GM18499 (cell line): ENCODE measurements around the gene MEX3C.
A peak's percentile ranks its signal among the peaks of the same experiment; 100 is the strongest.

Experiments
- ATAC-seq: cut with Tn5 transposase; IDR thresholded peaks from one replicate; pipeline ENCODE4 v1.9.1; 2021; ENCODE audit warnings: moderate number of reproducible peaks; ENCODE audit not compliant: insufficient read depth, unreplicated experiment

MEX3C gene

GRCh38 chr18:51157215-51157614 is 40.3 kb downstream of the MEX3C start:
- no peak for ATAC-seq

- no peak for ATAC-seq
These were observed 42.9 kb downstream of the MEX3C start for GRCh38 chr18:51154431-51155063.

- ATAC-seq: peak; percentile 69
These were observed 43.7 kb downstream of the MEX3C start for GRCh38 chr18:51153659-51154371.

GRCh38 chr18:51151568-51152511 is 45.6 kb downstream of the MEX3C start:
- no peak for ATAC-seq

- ATAC-seq: no peak
These were observed 46.3 kb downstream of the MEX3C start for GRCh38 chr18:51151185-51151567.

GRCh38 chr18:51150113-51150700 is 47.3 kb downstream of the MEX3C start:
- no peak for ATAC-seq

GRCh38 chr18:51149670-51150069 is 47.8 kb downstream of the MEX3C start:
- no peak for ATAC-seq

- no peak for ATAC-seq
These were observed 50.6 kb downstream of the MEX3C start for GRCh38 chr18:51146909-51147308.

GRCh38 chr18:51138936-51139335 is 58.5 kb downstream of the MEX3C start:
- ATAC-seq: no peak

GRCh38 chr18:51137891-51138290 is 59.6 kb downstream of the MEX3C start:
- no peak for ATAC-seq

GRCh38 chr18:51137026-51137729 is 60.3 kb downstream of the MEX3C start:
- ATAC-seq: no peak

- no peak for ATAC-seq
These were observed 61.7 kb downstream of the MEX3C start for GRCh38 chr18:51135795-51136194.

- ATAC-seq: no peak
These were observed 62.1 kb downstream of the MEX3C start for GRCh38 chr18:51135364-51135763.

GRCh38 chr18:51134721-51135120 is 62.8 kb downstream of the MEX3C start:
- ATAC-seq: no peak

- ATAC-seq: no peak
These were observed 63.8 kb downstream of the MEX3C start for GRCh38 chr18:51133580-51134160.

- ATAC-seq: no peak
These were observed 65.1 kb downstream of the MEX3C start for GRCh38 chr18:51132256-51132935.

- no peak for ATAC-seq
These were observed 68.9 kb downstream of the MEX3C start for GRCh38 chr18:51128533-51128932.

- no peak for ATAC-seq
These were observed 69.8 kb downstream of the MEX3C start for GRCh38 chr18:51127664-51128063.

- no peak for ATAC-seq
These were observed 71.5 kb downstream of the MEX3C start for GRCh38 chr18:51125976-51126375.
